AG04450 (cell line): ENCODE results near the gene UACA. TPM values are rescaled to one million over a fixed set of nuclear protein-coding genes. Genes with fewer than 3 reads are reported as not detected.

Experiments
- CTCF ChIA-PET: fragments of 300-600, 350-600 bp; formaldehyde crosslinking; extraction: SDS; loops from one replicate; lab custom pipeline; 2022; ENCODE audit warnings: antibody characterized with exemption, inconsistent platforms; lab: Charles Lee
- POLR2A ChIA-PET: fragments of 350-600 bp; formaldehyde crosslinking; extraction: SDS; loops from one replicate; lab custom pipeline; 2021; ENCODE audit warnings: antibody characterized with exemption, inconsistent platforms; lab: Yijun Ruan, JAX
- DNase-seq: peaks from one replicate; pipeline ENCODE4 v3.0.0-alpha.2; 2011; ENCODE audit warnings: low read depth, low spot score
- H3K27ac ChIP-seq: one replicate; pipeline ENCODE4 v1.5.1; 2012; ENCODE audit warnings: low read depth, low read length, control low read depth
- H3K27me3 ChIP-seq: one replicate; pipeline ENCODE4 v1.6.0; 2012; ENCODE audit warnings: low read length; ENCODE audit not compliant: control insufficient read depth, insufficient read depth
- H3K4me3 ChIP-seq: 2 replicates; pipeline ENCODE4 v1.5.1; 2011; ENCODE audit warnings: mild to moderate bottlenecking, low read depth, low read length, control low read depth
- H3K9me3 ChIP-seq: 2 replicates; pipeline ENCODE4 v1.5.1; 2012; ENCODE audit warnings: low read length; ENCODE audit not compliant: control insufficient read depth, insufficient read depth
- polyA minus RNA-seq: library from RNA; depleted of rRNA, polyadenylated mRNA; stranded (reverse); fragments of >200 nt; gene quantifications from 2 replicates; pipeline ENCODE4 v1.2.3, GENCODE V29; 2011; rRNA and poly(A)+ RNA removed
- polyA plus RNA-seq: library from polyadenylated mRNA; depleted of rRNA; stranded (reverse); fragments of >200 nt; gene quantifications from 2 replicates; pipeline ENCODE4 v1.2.3, GENCODE V29; 2011; rRNA removed
- TF ChIP-seq, protein P1 (sequence below): IDR thresholded peaks from 2 replicates; pipeline ENCODE4 v1.5.1; 2011; ENCODE audit warnings: low read depth, low read length, control low read depth, inconsistent platforms

The UACA gene, protein sequence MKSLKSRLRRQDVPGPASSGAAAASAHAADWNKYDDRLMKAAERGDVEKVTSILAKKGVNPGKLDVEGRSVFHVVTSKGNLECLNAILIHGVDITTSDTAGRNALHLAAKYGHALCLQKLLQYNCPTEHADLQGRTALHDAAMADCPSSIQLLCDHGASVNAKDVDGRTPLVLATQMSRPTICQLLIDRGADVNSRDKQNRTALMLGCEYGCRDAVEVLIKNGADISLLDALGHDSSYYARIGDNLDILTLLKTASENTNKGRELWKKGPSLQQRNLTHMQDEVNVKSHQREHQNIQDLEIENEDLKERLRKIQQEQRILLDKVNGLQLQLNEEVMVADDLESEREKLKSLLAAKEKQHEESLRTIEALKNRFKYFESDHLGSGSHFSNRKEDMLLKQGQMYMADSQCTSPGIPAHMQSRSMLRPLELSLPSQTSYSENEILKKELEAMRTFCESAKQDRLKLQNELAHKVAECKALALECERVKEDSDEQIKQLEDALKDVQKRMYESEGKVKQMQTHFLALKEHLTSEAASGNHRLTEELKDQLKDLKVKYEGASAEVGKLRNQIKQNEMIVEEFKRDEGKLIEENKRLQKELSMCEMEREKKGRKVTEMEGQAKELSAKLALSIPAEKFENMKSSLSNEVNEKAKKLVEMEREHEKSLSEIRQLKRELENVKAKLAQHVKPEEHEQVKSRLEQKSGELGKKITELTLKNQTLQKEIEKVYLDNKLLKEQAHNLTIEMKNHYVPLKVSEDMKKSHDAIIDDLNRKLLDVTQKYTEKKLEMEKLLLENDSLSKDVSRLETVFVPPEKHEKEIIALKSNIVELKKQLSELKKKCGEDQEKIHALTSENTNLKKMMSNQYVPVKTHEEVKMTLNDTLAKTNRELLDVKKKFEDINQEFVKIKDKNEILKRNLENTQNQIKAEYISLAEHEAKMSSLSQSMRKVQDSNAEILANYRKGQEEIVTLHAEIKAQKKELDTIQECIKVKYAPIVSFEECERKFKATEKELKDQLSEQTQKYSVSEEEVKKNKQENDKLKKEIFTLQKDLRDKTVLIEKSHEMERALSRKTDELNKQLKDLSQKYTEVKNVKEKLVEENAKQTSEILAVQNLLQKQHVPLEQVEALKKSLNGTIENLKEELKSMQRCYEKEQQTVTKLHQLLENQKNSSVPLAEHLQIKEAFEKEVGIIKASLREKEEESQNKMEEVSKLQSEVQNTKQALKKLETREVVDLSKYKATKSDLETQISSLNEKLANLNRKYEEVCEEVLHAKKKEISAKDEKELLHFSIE (N-terminal part only)
- 133 and 134 TPM in 2 replicates for polyA plus RNA-seq
- 462 and 501 TPM in 2 replicates for polyA minus RNA-seq

DNA sequence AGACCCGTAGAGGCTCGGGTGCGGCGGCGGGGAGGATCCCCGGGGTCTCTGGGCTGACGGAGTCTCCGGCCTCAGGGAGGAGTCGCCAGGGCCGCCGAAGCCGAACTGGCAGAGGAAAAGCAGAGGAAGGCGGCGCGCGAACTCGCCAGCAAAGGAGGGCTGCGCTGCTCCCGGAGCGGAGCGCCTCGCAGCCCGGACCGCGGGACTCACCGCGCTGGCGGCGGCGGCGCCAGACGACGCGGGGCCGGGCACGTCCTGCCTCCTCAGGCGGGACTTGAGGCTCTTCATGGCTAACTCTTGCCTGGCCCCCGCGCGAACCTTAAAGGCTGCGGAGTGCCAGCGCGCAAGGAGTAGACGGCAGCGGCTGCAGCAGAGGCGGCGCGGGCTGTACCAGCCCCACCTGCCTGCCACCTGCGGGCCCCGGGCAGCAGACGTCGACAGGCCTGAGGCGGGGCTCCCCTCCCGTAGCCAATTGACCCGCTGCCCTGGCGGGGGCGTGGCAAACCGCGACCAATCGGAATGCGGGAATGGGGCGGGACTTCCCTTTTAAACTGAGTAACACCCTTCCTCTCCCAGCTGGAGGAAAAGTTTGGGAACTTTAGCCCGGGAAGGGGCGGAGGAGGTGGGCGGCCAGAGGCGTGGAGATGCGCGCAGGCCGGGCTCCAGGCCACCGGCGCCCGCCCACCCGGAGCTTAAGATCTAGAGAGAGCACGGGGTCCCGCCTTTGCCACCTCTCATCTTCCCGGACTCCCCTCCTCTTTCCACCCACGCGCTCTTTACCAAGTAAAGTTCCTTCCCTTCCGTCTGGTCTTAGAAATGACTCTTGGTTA, at the start of gene UACA:
Gene UACA, minus strand, starts transcription at position 439 of the 830 bp plus-strand sequence. Its CDS starts 151 bp downstream, at position 288.
- H3K9me3 ChIP-seq, result no peaks in the 10 kb centered on the region
- H3K27ac ChIP-seq, result peak within 1 kb of the TSS; percentile 71
- POLR2A ChIA-PET, result interaction anchor here (0.7 to 1.1 kb wide), 3 partner anchors 15 to 94 kb away, joined by 3 to 8 read pairs (median 5); no protein-coding TSS in a partner anchor
- CTCF ChIA-PET, result interaction anchor here (0.7 kb wide), 1 partner anchor 129 kb away, joined by 5 read pairs; the partner anchor contains the start of genes LRRC49 and THAP10
- peak; percentile 93 for DNase-seq
- no peaks in the 10 kb centered on the region for H3K27me3 ChIP-seq
- TF ChIP-seq, protein P1, sequence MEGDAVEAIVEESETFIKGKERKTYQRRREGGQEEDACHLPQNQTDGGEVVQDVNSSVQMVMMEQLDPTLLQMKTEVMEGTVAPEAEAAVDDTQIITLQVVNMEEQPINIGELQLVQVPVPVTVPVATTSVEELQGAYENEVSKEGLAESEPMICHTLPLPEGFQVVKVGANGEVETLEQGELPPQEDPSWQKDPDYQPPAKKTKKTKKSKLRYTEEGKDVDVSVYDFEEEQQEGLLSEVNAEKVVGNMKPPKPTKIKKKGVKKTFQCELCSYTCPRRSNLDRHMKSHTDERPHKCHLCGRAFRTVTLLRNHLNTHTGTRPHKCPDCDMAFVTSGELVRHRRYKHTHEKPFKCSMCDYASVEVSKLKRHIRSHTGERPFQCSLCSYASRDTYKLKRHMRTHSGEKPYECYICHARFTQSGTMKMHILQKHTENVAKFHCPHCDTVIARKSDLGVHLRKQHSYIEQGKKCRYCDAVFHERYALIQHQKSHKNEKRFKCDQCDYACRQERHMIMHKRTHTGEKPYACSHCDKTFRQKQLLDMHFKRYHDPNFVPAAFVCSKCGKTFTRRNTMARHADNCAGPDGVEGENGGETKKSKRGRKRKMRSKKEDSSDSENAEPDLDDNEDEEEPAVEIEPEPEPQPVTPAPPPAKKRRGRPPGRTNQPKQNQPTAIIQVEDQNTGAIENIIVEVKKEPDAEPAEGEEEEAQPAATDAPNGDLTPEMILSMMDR, result no peak
- peak within 1 kb of the TSS; percentile 85 for H3K4me3 ChIP-seq

DNA sequence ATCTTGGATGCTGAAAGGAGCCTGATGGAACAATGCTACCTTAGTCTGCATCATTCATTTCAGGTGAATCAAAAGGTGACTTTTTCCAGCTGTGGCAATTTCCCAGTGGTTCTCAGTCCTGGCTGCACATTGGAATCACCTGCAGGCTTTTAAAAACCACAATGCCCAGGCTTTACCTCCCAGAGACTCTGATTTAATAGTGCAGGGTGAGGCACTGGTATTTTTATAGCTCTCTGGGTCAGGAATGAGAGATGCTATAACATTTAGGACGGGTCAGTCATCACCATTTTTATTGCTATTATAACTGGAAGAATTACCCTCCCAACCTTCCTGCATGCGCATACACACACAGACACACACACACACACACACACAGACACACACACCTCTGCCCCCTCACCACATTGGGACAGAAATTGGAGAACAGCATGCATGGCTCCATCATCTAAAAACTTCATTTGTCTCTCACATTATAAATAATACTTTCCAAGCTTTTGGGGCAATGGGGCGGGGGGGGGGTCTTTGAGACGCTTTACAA, 49.5 kb upstream of the UACA start:
- DNase-seq, result no peak
- POLR2A ChIA-PET, result interaction anchor here (0.7 kb wide), 1 partner anchor 34 kb away, joined by 3 read pairs; no protein-coding TSS in a partner anchor
- Histone ChIP-seq H3K4me3 (no peak overlapping the region), H3K27ac (no peak overlapping the region), H3K27me3 (no peaks in the 10 kb centered on the region), H3K9me3 (peaks cover 5% of the 10 kb centered on the region; the same call in 1 of the 2 replicates)
- CTCF ChIA-PET, result interaction anchor here (0.6 to 5.3 kb wide), 16 partner anchors 12 to 155 kb away, joined by 3 to 127 read pairs (median 15); no protein-coding TSS in a partner anchor
- TF ChIP-seq, protein P1, result no peak

DNA sequence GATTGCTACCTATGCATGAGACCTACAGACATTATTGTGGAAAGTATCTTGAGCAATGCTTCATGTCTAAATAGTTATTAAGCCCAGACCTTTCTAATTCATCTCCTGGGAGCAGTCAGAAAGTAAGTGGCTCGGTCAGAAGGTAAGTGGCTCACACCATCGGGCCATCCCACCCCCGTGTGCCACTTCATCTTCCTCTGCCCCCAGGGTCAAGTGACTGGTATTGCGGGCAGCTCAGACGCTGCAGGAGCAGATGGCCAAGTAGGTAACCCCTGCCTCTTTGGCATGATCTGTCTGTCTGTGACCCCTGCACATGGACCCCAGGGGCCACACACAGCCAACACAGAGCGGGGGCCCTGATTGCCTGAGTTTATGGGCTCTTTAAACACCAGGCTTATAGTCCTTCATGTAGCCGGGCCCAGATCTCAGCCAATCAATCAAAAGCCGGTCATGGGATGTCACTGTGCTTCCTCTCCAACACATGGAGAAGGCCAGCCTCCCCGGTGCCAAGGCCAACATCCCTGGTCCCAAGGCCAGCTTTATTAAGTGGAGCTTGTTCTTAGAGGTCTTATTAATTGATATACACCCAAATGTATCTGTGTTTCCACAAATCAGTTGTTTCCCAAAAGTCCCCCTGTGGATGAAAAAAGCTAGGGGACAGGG, 47.7 kb upstream of the UACA start:
- peaks cover 5% of the 10 kb centered on the region; the same call in 1 of the 2 replicates for H3K9me3 ChIP-seq
- CTCF ChIA-PET, result interaction anchor here (0.6 to 5.3 kb wide), 42 partner anchors 7 to 226 kb away, joined by 3 to 127 read pairs (median 6); no protein-coding TSS in a partner anchor
- no peaks in the 10 kb centered on the region for H3K27me3 ChIP-seq
- H3K4me3 ChIP-seq, result no peak overlapping the region
- no peak for DNase-seq
- POLR2A ChIA-PET, result interaction anchor here (0.7 to 1.3 kb wide), 2 partner anchors 11 to 131 kb away, joined by 3 to 7 read pairs; no protein-coding TSS in a partner anchor
- TF ChIP-seq, protein P1, result no peak
- no peak overlapping the region for H3K27ac ChIP-seq
